Left hindlimb (tissue), 1 donor: ENCODE results near the gene FBXL5.

Experiments
- DNase-seq: peaks from one replicate; pipeline ENCODE4 v3.0.0-alpha.2; 2018

Gene FBXL5

GRCh38 chr4:15557786-15558550 is 97.2 kb downstream of the FBXL5 start:
- DNase-seq = no peak

- no peak for DNase-seq
Measured at GRCh38 chr4:15556511-15557092, 98.6 kb downstream of the FBXL5 start.
